KOPT-K1 (cell line): ENCODE data around the gene PGM5.

Experiments used
- H3K27ac ChIP-seq: fragments of 200-600 bp; sonication (generic); 2 replicates; pipeline ENCODE4 v1.5.1; 2016; ENCODE audit warnings: antibody characterized with exemption, mild to moderate bottlenecking, low read depth, low read length; ENCODE audit not compliant: poor library complexity, severe bottlenecking
- H3K36me3 ChIP-seq: fragments of 200-600 bp; sonication (generic); 2 replicates; pipeline ENCODE4 v1.5.1; 2017; ENCODE audit warnings: antibody characterized with exemption, mild to moderate bottlenecking, low read length, moderate library complexity; ENCODE audit not compliant: insufficient read depth
- H3K9me3 ChIP-seq: fragments of 200-600 bp; sonication (generic); 2 replicates; pipeline ENCODE4 v1.5.1; 2017; ENCODE audit warnings: antibody characterized with exemption, low read length, mild to moderate bottlenecking; ENCODE audit not compliant: insufficient read depth, poor library complexity, severe bottlenecking

The PGM5 gene

GRCh38 chr9:68513385-68513784 is 157.0 kb downstream of the PGM5 start:
- Histone ChIP-seq H3K27ac (no peak overlapping the region), H3K36me3 (no peaks in the 10 kb centered on the region), H3K9me3 (no peaks in the 10 kb centered on the region)

- H3K27ac ChIP-seq = no peak overlapping the region
- H3K36me3 ChIP-seq = no peaks in the 10 kb centered on the region
- no peaks in the 10 kb centered on the region for H3K9me3 ChIP-seq
These were observed 157.6 kb downstream of the PGM5 start for GRCh38 chr9:68513981-68514380.

- no peak overlapping the region for H3K27ac ChIP-seq
- no peaks in the 10 kb centered on the region for H3K9me3 ChIP-seq
These were observed 159.1 kb downstream of the PGM5 start for GRCh38 chr9:68515326-68516017.

GRCh38 chr9:68522131-68522530 is 165.7 kb downstream of the PGM5 start:
- Histone ChIP-seq H3K9me3 (no peaks in the 10 kb centered on the region), H3K27ac (no peak overlapping the region)

More at GRCh38 chr9:68515326-68516017, 159.1 kb downstream of the PGM5 start:
- H3K36me3 ChIP-seq = no peaks in the 10 kb centered on the region

GRCh38 chr9:68522954-68523353 is 166.5 kb downstream of the PGM5 start:
- Histone ChIP-seq H3K27ac (no peak overlapping the region), H3K9me3 (no peaks in the 10 kb centered on the region), H3K36me3 (no peaks in the 10 kb centered on the region)

More at GRCh38 chr9:68522131-68522530, 165.7 kb downstream of the PGM5 start:
- no peaks in the 10 kb centered on the region for H3K36me3 ChIP-seq

- H3K27ac ChIP-seq = no peak overlapping the region
- H3K36me3 ChIP-seq = no peaks in the 10 kb centered on the region
These were observed 167.0 kb downstream of the PGM5 start for GRCh38 chr9:68523367-68523936.

GRCh38 chr9:68530618-68531017 is 174.2 kb downstream of the PGM5 start:
- no peaks in the 10 kb centered on the region for H3K9me3 ChIP-seq
- no peak overlapping the region for H3K27ac ChIP-seq
- H3K36me3 ChIP-seq = no peaks in the 10 kb centered on the region

More at GRCh38 chr9:68523367-68523936, 167.0 kb downstream of the PGM5 start:
- H3K9me3 ChIP-seq = no peaks in the 10 kb centered on the region

GRCh38 chr9:68532131-68532530 is 175.7 kb downstream of the PGM5 start:
- no peaks in the 10 kb centered on the region for H3K36me3 ChIP-seq
- no peaks in the 10 kb centered on the region for H3K9me3 ChIP-seq
- no peak overlapping the region for H3K27ac ChIP-seq

- Histone ChIP-seq H3K36me3 (no peaks in the 10 kb centered on the region), H3K27ac (no peak overlapping the region), H3K9me3 (no peaks in the 10 kb centered on the region)
These were observed 177.3 kb downstream of the PGM5 start for GRCh38 chr9:68533678-68534077.

GRCh38 chr9:68536876-68537615 is 180.6 kb downstream of the PGM5 start:
- H3K9me3 ChIP-seq = no peaks in the 10 kb centered on the region
- no peaks in the 10 kb centered on the region for H3K36me3 ChIP-seq
- H3K27ac ChIP-seq = no peak overlapping the region

GRCh38 chr9:68537616-68537880 is 181.1 kb downstream of the PGM5 start:
- Histone ChIP-seq H3K9me3 (no peaks in the 10 kb centered on the region), H3K27ac (no peak overlapping the region), H3K36me3 (no peaks in the 10 kb centered on the region)

GRCh38 chr9:68538200-68538599 is 181.8 kb downstream of the PGM5 start:
- Histone ChIP-seq H3K27ac (no peak overlapping the region), H3K9me3 (no peaks in the 10 kb centered on the region), H3K36me3 (no peaks in the 10 kb centered on the region)

GRCh38 chr9:68540712-68541535 is 184.5 kb downstream of the PGM5 start, which contains the start of gene TMEM252:
Gene TMEM252 (minus strand): TSS chr9:68540883. CDS start chr9:68540814, 69 bp downstream.
- no peaks in the 10 kb centered on the region for H3K9me3 ChIP-seq
- H3K36me3 ChIP-seq = no peaks in the 10 kb centered on the region
- no peak within 1 kb of the TSS for H3K27ac ChIP-seq

GRCh38 chr9:68541568-68541967 is 185.2 kb downstream of the PGM5 start:
- H3K9me3 ChIP-seq = no peaks in the 10 kb centered on the region
- no peak overlapping the region for H3K27ac ChIP-seq
- no peaks in the 10 kb centered on the region for H3K36me3 ChIP-seq
